HG03342 (cell line): ENCODE measurements around the gene ZAP70.
"Not testable (repeated sequence)": the region's sequence is repeated elsewhere in the genome, so short reads cannot be mapped to it uniquely, and the experiment has no call there.

Source experiments
- ATAC-seq: cut with Tn5 transposase; IDR thresholded peaks from one replicate; pipeline ENCODE4 v1.9.1; 2021; ENCODE audit warnings: mild to moderate bottlenecking, moderate library complexity; ENCODE audit not compliant: unreplicated experiment

Gene ZAP70

GRCh38 chr2:97713296-97714083 lies at the start of gene ZAP70:
Gene ZAP70, plus strand, starts transcription at chr2:97713576. Its CDS starts 10,461 bp downstream, at chr2:97724037.
- ATAC-seq: no peak

- peak; percentile 32 for ATAC-seq
These were observed 49.8 kb upstream of the ZAP70 start for GRCh38 chr2:97663626-97663961.

- peak; percentile 79 for ATAC-seq
These were observed 49.3 kb upstream of the ZAP70 start, which contains the start of gene ACTR1B for GRCh38 chr2:97663962-97664635. Gene ACTR1B, minus strand, starts transcription at chr2:97664044. Its CDS starts 154 bp downstream, at chr2:97663890.

- no peak for ATAC-seq
These were observed 48.8 kb upstream of the ZAP70 start for GRCh38 chr2:97664636-97664970.

GRCh38 chr2:97669448-97669847 lies 43.9 kb upstream of the ZAP70 start, which contains the start of gene C2orf92:
Gene C2orf92, plus strand, starts transcription at chr2:97669713. Its CDS starts 76 bp downstream, at chr2:97669789.
- no peak for ATAC-seq

- no peak for ATAC-seq
These were observed 42.9 kb upstream of the ZAP70 start for GRCh38 chr2:97670471-97670870.

GRCh38 chr2:97671526-97671925 lies 41.9 kb upstream of the ZAP70 start:
- no peak for ATAC-seq

GRCh38 chr2:97672606-97673140 lies 40.7 kb upstream of the ZAP70 start:
- not testable (repeated sequence) for ATAC-seq

- no peak for ATAC-seq
These were observed 40.0 kb upstream of the ZAP70 start for GRCh38 chr2:97673182-97673914.

- ATAC-seq: peak; percentile 46
These were observed 39.5 kb upstream of the ZAP70 start for GRCh38 chr2:97673915-97674283.

GRCh38 chr2:97675430-97676113 lies 37.8 kb upstream of the ZAP70 start:
- ATAC-seq: no peak

- ATAC-seq: no peak
These were observed 36.8 kb upstream of the ZAP70 start for GRCh38 chr2:97676620-97677019.

- no peak for ATAC-seq
These were observed 35.9 kb upstream of the ZAP70 start for GRCh38 chr2:97677480-97677879.

- no peak for ATAC-seq
These were observed 35.1 kb upstream of the ZAP70 start for GRCh38 chr2:97678298-97678697.

- not testable (repeated sequence) for ATAC-seq
These were observed 26.1 kb upstream of the ZAP70 start for GRCh38 chr2:97687235-97687634.

GRCh38 chr2:97688062-97688827 lies 25.1 kb upstream of the ZAP70 start:
- ATAC-seq: no peak

- ATAC-seq: no peak
These were observed 22.2 kb upstream of the ZAP70 start for GRCh38 chr2:97691166-97691565.

- no peak for ATAC-seq
These were observed 19.9 kb upstream of the ZAP70 start for GRCh38 chr2:97693476-97693875.

- ATAC-seq: no peak
These were observed 17.6 kb upstream of the ZAP70 start for GRCh38 chr2:97695744-97696143.
